GM18873 (cell line): Measurements from ENCODE around the gene RPTOR.
"Not testable (repeated sequence)": the region's sequence is repeated elsewhere in the genome, so short reads cannot be mapped to it uniquely, and the experiment has no call there.

Experiments used
- ATAC-seq: cut with Tn5 transposase; IDR thresholded peaks from one replicate; pipeline ENCODE4 v1.9.1; 2021; ENCODE audit warnings: mild to moderate bottlenecking, moderate library complexity, moderate number of reproducible peaks; ENCODE audit not compliant: unreplicated experiment, low FRiP score

Gene RPTOR

GRCh38 chr17:80803451-80804428 is 259.1 kb downstream of the RPTOR start:
- ATAC-seq, result no peak

GRCh38 chr17:80804466-80804865 is 259.8 kb downstream of the RPTOR start:
- no peak for ATAC-seq

- ATAC-seq, result no peak
These were observed 260.6 kb downstream of the RPTOR start for GRCh38 chr17:80805032-80805751.

- ATAC-seq, result no peak
These were observed 262.4 kb downstream of the RPTOR start for GRCh38 chr17:80807014-80807413.

GRCh38 chr17:80807882-80808281 is 263.2 kb downstream of the RPTOR start:
- no peak for ATAC-seq

GRCh38 chr17:80811181-80812105 is 266.8 kb downstream of the RPTOR start:
- ATAC-seq, result no peak

- ATAC-seq, result no peak
These were observed 267.9 kb downstream of the RPTOR start for GRCh38 chr17:80812362-80813088.

GRCh38 chr17:80813318-80813717 is 268.7 kb downstream of the RPTOR start:
- ATAC-seq, result no peak

- ATAC-seq, result no peak
These were observed 269.9 kb downstream of the RPTOR start for GRCh38 chr17:80814491-80814890.

- ATAC-seq, result no peak
These were observed 270.6 kb downstream of the RPTOR start for GRCh38 chr17:80815151-80815681.

GRCh38 chr17:80815718-80816117 is 271.1 kb downstream of the RPTOR start:
- not testable (repeated sequence) for ATAC-seq

- no peak for ATAC-seq
These were observed 271.8 kb downstream of the RPTOR start for GRCh38 chr17:80816241-80817103.

GRCh38 chr17:80817321-80817845 is 272.7 kb downstream of the RPTOR start:
- no peak for ATAC-seq

- no peak for ATAC-seq
These were observed 273.2 kb downstream of the RPTOR start for GRCh38 chr17:80817861-80818260.

- no peak for ATAC-seq
These were observed 274.2 kb downstream of the RPTOR start for GRCh38 chr17:80818871-80819270.

GRCh38 chr17:80819422-80820164 is 275.0 kb downstream of the RPTOR start:
- ATAC-seq, result no peak

- ATAC-seq, result no peak
These were observed 275.7 kb downstream of the RPTOR start for GRCh38 chr17:80820331-80820730.

- ATAC-seq, result no peak
These were observed 276.9 kb downstream of the RPTOR start for GRCh38 chr17:80821546-80821945.
